ENCODE data around the gene RHOF.

Gene RHOF, protein sequence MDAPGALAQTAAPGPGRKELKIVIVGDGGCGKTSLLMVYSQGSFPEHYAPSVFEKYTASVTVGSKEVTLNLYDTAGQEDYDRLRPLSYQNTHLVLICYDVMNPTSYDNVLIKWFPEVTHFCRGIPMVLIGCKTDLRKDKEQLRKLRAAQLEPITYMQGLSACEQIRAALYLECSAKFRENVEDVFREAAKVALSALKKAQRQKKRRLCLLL

DNA sequence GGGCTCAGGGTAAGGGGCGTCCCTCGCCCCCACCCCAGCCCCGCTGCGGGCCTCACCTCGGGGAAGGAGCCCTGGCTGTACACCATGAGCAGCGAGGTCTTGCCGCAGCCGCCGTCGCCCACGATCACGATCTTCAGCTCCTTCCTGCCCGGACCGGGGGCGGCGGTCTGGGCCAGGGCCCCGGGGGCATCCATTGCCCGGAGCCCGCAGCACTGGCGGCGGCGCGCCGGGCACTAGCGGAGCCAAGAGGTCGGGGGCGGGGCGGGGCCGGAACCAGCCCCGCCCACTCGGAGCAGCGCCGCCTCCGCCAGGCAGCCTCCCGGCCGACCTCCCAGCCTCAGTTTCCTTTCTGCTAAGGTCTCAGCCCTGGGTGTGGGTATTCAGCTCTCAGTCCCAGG, at the start of gene RHOF:
Gene RHOF, minus strand, starts transcription at position 249 of the 398 bp plus-strand sequence. Its CDS starts 55 bp downstream, at position 194.
- DNase-seq (ENCODE audit: low read depth) = no peak

DNA sequence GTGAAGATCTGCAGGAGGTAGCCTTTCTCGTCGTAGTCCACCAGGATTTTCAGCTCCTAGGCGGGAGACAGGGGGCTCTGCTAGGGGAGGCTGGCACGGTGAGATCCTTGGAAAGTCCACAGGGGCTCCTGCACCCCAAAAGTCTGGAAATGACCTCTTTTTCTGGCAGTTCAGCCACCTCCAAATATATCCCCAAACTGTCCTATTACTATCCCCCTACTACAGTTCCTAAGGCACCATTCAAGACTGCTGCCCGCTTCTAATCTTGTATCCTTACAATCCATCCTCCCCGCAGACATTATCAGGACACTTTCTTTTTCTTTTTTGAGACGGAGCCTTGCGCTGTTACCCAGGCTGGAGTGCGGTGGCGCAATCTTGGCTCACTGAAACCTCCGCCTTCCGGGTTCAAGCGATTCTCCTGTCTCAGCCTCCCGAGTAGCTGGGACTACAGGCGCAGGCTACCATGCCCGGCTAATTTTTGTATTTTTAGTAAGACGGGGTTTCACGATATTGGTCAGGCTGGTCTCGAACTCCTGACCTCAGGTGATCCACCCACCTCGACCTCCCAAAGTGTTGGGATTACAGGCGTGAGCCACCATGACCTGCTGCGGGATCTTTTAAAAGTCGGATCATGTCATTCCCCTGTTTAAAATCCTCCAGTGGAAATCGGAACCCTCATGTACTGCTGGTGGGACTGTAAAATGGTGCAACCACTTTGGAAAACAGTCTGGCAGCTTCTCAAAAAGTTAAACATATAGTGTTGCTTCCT, 46.7 kb upstream of the RHOF start:
- DNase-seq (ENCODE audit: low read depth) = no peak

DNA sequence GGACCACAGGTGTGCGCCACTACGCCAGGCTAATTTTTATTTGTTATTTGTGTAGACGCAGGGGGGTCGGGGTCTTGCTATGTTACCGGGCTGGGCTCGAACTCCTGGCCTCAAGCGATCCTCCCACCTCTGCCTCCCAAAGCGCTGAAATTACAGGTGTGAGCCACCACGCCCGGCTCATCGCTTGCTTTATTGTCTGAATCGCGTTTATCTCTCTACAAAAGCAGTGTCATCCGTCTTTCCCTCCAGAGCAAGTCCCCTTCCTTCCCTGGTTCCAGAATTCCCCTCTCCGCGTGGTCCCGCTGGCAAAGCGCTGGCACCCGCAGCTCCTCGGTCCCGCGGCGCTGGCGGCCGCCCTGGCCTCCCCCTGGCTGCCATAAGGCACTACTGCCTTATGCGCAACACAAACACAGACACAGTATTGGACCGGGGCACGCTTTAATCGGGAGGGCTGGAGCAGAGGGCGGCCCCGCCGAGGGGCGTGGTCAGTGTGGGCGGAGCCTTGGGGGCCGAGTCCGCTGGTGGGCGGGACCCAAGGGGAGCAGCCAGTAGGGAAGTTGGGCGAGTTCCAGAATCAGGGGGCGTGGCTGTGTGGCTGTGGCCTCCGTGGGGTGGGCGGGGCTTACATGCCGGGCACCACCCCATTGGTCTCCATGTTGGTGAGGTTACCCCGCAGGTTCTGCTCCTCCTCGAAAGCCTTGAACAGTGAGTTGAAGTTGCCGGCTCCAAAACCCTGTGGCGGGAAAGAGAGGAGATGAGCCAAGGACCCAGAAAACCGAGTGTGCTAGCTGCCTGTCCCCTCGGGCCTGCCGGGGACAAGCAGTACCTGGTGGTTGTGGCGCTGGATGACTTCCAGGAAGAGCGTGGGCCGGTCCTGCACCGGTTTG, 45.9 kb upstream of the RHOF start:
- peak; percentile 80 for DNase-seq (ENCODE audit: low read depth)

DNA sequence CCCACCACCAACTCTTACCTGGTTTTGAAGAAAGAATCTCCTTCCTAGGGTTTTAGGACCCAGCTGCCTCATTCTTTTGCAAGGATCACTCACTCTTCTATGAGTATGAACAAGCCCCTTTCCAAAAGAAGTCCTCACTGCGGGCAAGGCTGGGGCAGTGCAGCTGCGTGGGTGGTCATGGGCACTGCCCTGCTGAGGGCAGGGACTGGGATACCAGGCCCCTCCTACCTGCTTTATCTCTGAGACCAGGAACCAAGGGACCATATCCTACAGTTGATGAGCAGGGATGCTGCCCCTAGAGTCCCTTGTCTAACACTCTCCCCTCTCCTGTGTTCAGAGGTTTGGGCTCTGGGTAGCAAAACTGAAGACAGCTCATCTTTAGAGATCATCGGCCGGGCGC, 44.6 kb upstream of the RHOF start:
- DNase-seq (ENCODE audit: low read depth) = no peak

DNA sequence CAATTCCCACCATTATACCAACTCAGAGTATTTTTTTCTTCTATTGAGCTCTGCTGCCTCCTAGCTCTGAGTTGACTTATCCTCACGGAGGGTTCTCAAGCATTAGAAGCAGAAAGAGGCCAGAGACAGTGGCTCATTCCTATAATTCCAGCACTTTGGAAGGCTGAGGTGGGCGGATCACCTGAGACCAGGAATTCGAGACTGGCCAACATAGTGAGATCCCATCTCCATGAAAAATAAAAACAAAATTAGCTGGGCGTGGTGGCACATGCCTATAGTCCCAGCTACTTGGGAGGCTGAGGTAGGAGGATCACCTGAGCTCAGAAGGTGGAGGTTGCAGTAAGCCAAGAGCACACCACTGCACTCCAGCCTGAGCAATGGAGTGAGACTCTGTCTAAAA, 44.2 kb upstream of the RHOF start:
- no peak for DNase-seq (ENCODE audit: low read depth)

DNA sequence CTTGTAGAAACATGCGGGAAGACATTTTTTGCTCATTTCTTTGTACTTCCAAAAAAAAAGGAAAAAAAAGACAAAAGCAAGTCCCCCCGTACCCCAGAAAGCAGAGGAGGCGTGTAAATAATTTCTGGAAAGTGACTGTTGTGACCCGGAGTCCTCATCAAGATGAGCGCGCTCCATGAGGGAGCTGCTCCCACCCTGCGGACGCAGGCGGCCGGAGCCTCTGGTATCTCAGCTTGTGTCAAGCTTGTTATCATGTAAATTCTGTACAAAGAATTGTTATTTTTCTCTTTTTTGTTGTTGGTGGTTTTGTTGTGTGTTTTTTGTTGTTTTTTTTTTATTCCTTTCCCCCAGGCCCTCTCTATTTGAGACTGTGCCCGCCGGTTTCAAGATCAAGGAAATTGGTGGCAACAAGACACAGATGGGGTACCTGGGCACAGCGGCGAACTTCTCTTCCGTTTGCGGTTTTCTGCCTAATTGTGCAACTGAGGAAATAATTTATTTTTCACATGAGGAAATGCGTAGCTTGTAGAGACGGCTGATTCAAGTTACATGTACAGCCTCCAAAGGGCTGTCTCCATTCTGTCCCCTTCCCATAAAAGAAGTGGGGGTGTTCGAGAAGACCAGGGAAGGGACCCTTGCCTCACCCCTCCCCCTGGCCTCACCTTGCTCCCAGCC, 38.2 kb upstream of the RHOF start:
- DNase-seq (ENCODE audit: low read depth) = no peak

DNA sequence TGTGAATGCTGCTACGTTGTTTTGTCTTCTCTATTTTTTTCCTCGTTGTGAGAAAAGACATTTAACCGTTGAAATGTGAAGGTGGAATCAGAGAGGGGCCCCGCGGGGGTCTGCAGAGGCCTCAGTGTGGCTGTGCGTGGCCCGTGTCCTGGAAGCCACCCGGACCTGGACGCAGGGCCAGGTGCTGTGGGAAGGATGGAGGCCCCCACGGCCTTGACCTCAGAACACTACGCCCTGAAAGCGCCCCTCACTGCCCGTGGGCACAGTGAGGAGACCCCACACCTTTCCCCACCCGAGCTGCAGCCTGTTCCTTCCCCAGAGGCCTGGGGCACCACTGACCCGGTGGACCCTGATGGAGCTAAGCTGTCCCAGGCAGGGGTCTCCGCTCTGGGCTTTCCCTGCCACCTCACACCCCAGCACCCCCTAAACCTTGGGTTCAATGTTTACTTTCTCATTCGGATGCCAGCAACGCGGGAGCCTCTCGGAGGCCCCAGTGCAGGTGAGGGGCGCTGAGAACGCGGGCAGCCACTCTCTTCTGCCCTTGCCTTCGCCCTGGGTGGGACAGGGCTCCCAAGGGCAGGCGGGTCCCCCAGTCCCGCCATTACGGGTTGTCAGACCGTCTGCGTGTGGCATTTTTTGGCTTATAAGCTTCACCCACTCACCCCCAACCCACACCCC, 37.2 kb upstream of the RHOF start:
- DNase-seq (ENCODE audit: low read depth) = no peak

DNA sequence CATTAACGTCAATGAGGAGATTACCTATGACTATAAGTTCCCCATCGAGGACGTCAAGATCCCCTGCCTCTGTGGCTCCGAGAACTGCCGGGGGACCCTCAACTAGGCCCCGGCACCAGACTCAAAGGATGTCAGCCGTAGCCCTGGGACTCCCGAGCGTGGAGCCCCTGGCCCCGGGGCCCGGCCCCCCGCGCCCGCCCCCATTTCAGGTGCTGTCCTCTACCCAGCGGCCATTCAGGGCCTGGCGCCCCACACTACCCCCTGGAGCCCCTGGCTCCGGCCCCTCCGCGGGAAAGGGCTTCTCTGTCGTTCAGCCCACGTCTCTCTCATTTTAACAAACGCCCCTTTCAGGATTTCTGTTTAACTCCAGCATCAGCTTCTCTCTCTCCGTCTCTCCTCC, 36.6 kb upstream of the RHOF start:
- no peak for DNase-seq (ENCODE audit: low read depth)

DNA sequence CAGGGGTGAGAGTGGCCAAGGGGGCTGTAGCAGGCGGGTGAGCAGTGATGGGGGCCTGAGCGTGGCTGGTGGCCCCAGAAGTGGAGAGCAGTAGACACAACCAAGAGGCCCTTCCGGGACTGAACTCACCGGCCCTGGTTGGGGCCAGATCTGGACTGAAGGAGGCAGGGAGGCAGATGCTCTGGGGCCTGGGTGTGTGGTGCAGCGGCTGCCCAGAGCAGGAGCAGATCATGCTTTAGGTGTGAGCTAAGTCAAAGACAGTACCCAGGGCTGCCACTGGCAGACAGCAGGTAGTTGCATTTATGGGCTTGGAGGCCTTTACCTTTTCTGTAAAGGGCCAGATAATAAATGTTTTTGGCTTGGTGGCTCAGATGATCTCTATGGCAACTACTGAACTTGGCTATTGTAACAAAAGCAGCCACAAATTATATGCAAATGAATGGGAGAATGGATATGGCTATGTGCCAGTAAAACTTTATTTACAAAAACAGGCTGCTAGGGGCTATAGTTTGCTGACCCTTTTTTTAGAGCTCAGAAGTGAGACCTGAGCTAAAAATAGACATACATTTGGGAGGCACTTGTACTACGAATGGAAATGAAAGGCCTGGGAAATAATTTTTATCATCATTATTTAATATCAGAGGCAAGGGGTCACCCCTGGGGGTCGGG, 35.9 kb upstream of the RHOF start:
- no peak for DNase-seq (ENCODE audit: low read depth)

DNA sequence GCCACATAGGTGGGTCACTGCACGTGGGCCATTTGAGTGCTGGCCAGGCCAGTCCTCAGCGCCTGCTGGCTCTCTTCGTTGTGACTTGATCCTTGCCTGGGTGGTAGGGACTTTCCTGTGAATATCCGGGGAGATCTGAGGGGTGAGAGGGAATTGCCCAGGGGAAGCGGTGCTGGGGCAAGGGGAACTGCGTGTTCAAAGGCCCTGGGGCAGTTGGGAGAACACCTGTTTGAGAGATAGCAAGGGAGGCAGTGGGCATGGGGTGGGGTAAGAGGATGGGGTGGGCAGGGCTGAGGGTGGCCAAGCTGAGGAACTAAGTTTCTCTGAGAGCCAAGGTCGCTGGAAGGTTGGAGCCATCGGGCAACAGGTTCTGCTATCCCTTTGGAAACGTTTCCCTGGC, 35.3 kb upstream of the RHOF start:
- no peak for DNase-seq (ENCODE audit: low read depth)

DNA sequence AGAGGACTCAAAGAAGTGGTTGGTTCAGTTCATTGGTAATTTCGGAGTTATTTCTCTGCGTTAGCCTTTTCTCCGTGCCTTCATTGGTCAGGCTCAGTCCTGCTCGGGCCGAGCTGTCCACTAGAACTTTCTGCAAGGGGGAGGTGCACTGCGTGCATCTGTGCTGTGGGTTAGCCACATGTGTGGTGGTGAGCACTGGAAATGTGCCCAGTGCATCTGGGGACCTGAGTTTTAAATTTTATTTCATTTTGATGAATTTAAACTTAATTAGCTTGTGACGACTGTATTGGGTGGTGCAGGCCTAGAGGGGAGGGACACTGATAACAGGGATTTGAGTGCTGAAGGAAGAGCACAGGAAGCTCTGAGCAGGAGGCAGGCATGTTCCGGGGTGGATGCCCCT, 34.8 kb upstream of the RHOF start:
- DNase-seq (ENCODE audit: low read depth) = no peak

DNA sequence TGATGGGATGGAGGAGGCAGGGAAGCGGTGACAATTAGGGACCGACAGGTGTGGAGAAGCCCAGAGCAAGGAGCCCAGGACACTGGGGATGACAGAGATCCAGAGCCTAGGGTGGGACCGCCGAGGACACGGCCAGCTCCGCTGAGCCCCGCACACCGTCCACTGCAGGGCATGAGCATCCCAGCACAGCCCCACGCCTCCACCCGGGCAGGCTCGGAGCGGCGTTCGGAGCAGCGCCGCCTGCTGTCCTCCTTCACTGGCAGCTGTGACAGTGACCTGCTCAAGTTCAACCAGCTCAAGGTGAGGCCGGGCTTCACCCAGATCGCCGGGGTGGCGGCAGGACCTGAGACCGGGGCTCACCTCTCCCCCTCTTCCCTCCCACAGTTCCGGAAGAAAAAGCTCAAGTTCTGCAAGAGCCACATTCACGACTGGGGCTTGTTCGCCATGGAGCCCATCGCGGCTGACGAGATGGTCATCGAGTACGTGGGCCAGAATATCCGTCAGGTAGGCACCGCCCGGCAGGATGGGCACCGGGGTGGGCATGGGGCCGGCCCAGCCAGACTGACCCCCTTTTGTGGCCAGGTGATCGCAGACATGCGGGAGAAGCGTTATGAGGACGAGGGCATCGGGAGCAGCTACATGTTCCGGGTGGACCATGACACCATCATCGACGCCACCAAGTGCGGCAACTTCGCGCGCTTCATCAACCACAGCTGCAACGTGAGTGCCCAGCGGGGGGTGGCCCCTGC, 34.0 kb upstream of the RHOF start:
- no peak for DNase-seq (ENCODE audit: low read depth)

DNA sequence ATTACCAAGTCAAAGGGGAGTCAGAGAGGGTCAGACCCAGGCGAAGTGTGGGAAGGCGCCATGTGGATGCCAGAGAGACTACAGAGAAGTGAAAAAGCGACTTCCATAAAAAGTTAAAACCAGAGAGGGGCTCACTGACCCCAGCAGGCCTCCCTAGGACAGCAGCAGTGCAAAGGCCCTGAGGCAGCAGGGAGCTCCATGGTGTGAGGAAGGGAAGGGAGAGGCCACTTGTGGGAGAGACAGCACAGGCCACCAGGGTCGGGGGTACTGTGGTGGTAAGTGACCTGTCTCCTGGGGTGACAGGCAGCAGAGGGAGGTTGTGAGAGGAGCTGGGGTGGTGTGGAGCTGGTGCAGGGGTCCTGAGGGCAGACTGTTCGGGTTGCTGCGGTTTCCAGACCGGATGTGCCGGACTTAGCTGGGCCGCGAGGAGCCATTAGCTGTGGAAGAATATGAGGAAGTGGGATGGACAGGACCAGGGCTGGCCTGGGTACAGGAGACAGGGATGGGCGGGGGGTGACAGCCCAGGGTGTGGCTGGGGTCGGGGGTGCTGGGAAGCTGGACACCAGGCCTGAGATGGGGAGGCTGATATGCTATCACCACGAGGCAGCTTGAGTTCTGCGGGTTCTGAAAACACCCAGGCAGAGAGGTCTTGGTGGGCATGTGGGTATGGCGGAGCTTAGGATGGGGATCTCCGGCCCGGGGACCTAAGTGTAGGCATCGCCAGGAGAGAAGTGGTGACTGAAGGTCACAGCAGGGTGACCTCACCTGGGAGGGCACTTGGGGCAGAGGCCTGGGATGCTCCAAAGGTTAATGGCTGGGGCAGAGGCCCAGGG, 33.0 kb upstream of the RHOF start:
- DNase-seq (ENCODE audit: low read depth) = no peak

DNA sequence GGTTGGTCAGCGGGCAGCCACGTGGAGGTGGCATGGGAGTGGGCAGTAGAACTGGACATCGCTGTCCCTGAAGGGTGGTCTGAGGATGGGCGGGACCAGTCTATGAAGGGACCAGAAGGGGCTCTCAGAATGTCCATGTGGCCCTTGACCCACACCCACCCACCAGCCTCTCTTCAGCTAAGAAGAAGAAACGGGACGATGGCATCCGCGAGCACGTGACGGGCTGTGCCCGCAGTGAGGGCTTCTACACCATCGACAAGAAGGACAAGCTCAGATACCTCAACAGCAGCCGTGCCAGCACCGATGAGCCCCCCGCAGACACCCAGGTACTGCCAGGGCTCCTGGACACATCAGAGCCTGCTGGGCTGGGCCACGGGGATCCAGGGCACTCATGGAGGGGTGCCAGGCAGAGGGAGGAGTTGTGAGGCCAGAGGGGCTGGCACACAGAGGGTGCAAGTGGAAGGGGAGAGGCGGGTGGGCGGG, 31.6 kb upstream of the RHOF start:
- DNase-seq (ENCODE audit: low read depth) = no peak

DNA sequence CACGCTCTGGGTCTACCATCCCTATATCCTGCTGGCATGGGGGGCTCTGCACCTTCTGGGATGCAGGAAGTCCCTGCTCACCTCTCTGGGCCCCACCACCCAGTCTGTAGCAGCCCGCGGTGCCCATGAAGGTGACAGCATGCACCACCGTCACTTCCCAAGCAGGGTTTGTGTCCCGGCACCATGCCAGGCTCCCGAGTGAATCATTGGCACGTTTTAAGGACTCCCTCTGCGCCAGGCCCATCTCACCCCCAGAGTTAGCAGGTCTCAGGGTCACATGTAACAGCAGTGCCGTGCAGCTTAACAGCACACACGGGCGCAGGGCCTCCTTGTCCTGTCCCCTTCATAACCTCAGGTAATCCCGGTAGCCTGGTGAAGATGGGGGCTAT, 30.2 kb upstream of the RHOF start:
- no peak for DNase-seq (ENCODE audit: low read depth)

DNA sequence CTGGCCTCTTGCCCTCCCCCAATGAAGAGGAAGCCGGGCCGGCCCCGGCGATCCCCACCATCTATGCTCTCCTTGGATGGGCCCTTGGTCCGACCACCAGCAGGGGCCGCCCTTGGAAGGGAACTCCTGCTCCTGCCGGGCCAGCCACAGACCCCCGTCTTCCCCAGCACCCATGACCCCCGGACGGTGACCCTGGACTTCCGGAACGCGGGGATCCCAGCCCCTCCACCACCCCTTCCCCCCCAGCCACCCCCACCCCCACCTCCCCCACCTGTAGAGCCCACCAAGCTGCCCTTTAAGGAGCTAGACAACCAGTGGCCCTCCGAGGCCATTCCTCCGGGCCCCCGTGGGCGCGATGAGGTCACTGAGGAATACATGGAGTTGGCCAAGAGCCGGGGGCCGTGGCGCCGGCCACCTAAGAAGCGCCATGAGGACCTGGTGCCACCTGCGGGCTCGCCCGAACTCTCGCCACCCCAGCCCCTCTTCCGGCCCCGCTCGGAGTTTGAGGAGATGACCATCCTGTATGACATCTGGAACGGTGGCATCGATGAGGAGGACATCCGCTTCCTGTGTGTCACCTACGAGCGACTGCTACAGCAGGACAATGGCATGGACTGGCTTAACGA, 29.7 kb upstream of the RHOF start:
- DNase-seq (ENCODE audit: low read depth) = no peak

DNA sequence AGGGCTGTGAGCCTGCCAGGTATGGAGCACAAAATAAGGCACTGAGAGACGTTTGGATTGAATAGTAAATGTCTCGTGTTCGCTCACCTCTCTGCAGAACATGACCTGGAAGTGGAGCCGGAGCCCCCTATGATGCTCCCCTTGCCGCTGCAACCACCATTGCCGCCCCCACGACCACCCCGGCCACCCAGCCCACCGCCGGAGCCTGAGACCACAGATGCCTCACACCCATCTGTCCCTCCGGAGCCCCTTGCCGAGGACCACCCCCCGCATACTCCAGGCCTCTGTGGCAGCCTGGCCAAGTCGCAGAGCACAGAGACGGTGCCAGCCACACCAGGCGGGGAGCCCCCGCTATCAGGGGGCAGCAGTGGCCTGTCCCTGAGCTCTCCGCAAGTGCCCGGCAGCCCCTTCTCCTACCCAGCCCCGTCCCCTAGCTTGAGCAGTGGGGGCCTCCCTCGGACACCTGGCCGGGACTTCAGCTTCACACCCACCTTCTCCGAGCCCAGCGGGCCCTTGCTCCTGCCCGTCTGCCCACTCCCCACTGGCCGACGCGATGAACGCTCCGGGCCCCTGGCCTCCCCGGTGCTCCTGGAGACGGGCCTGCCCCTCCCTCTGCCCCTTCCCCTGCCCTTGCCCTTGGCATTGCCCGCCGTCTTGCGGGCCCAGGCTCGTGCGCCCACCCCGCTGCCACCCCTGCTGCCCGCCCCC, 29.1 kb upstream of the RHOF start:
- no peak for DNase-seq (ENCODE audit: low read depth)

DNA sequence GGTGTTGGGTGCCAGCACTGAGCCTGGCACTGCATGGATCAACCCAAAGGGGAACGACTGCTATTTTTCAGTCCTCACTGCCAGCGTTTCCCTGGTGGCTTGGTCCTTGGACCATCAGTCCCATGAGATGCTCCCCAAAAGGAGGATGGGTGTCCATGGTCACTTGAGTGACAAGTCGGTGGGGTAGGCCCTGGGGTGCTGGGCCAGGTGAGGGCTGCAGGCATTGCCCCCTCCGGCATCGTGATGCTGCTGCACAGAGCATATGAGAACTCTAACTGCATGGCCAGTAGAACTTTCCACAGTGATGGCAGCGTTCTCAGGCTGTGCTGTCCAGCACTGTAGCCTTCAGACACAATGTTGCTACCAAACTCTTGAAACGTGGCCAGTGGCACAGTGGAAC, 26.6 kb upstream of the RHOF start:
- DNase-seq (ENCODE audit: low read depth) = no peak

All from GM04503 (cell line).